Activated gamma-delta T cell treated with anti-CD3 and anti-CD28 coated beads, Interleukin-2, amount 50 U/mL, for 16 hours (primary cell): ENCODE results near the gene HOXB4.
A peak's percentile ranks its signal among the peaks of the same experiment; 100 is the strongest.

ENCODE experiments used
- DNase-seq: peaks from one replicate; pipeline ENCODE4 v3.0.0-alpha.2; 2020; ENCODE audit warnings: low read depth

Gene HOXB4

GRCh38 chr17:48577946-48578615 lies at the start of gene HOXB4:
Gene HOXB4 (minus strand): TSS chr17:48578350. CDS start chr17:48578319, 31 bp downstream.
- DNase-seq, result peak; percentile 29

- no peak for DNase-seq
Measured at GRCh38 chr17:48627118-48627597, 49.0 kb upstream of the HOXB4 start.

- peak; percentile 49 for DNase-seq
Measured at GRCh38 chr17:48626245-48627117, 48.3 kb upstream of the HOXB4 start, which contains the start of gene HOXB9. Gene HOXB9 (minus strand): TSS chr17:48626358. CDS start chr17:48626269, 89 bp downstream.

- DNase-seq, result no peak
Measured at GRCh38 chr17:48625495-48626244, 47.5 kb upstream of the HOXB4 start.

- DNase-seq, result no peak
Measured at GRCh38 chr17:48624544-48625494, 46.7 kb upstream of the HOXB4 start.

- DNase-seq, result no peak
Measured at GRCh38 chr17:48624118-48624517, 46.0 kb upstream of the HOXB4 start.

GRCh38 chr17:48623583-48623982 lies 45.4 kb upstream of the HOXB4 start:
- no peak for DNase-seq

GRCh38 chr17:48622857-48623256 lies 44.7 kb upstream of the HOXB4 start:
- DNase-seq, result no peak

- no peak for DNase-seq
Measured at GRCh38 chr17:48621410-48622392, 43.6 kb upstream of the HOXB4 start.

GRCh38 chr17:48620461-48621139 lies 42.5 kb upstream of the HOXB4 start:
- no peak for DNase-seq

- DNase-seq, result no peak
Measured at GRCh38 chr17:48619826-48620449, 41.8 kb upstream of the HOXB4 start.

GRCh38 chr17:48618256-48618896 lies 40.2 kb upstream of the HOXB4 start:
- DNase-seq, result peak; percentile 69

- DNase-seq, result no peak
Measured at GRCh38 chr17:48617471-48618255, 39.5 kb upstream of the HOXB4 start.

GRCh38 chr17:48616717-48617470 lies 38.7 kb upstream of the HOXB4 start:
- DNase-seq, result no peak

GRCh38 chr17:48615963-48616716 lies 38.0 kb upstream of the HOXB4 start:
- DNase-seq, result no peak
